GM19395 (cell line): ENCODE measurements around the gene SLC25A44.
A peak's percentile ranks its signal among the peaks of the same experiment; 100 is the strongest.
"Not testable (repeated sequence)": the region's sequence is repeated elsewhere in the genome, so short reads cannot be mapped to it uniquely, and the experiment has no call there.

Source experiments
- ATAC-seq: cut with Tn5 transposase; IDR thresholded peaks from one replicate; pipeline ENCODE4 v1.9.1; 2021; ENCODE audit warnings: mild to moderate bottlenecking, moderate library complexity; ENCODE audit not compliant: unreplicated experiment

SLC25A44 gene

GRCh38 chr1:156203331-156203730, 9.4 kb downstream of the SLC25A44 start:
- no peak for ATAC-seq

DNA sequence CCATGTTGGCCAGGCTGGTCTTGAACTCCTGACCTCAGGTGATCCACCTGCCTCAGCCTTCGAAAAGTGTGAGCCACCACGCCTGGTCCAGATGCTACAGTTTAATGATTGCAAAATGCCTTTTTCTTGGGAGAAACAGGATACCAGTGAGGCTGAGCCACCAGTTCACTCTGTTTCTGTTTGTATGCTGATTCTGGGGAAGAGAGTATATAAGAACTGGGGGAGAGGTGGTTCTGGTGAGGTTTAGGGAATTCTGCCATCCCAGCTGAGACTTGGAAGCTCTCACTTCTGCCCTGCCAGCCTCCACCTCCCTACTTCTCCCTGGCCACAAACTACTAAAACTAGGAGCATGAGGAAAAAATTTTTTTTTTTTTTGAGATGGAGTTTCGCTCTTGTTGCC, 10.8 kb downstream of the SLC25A44 start:
- no peak for ATAC-seq

DNA sequence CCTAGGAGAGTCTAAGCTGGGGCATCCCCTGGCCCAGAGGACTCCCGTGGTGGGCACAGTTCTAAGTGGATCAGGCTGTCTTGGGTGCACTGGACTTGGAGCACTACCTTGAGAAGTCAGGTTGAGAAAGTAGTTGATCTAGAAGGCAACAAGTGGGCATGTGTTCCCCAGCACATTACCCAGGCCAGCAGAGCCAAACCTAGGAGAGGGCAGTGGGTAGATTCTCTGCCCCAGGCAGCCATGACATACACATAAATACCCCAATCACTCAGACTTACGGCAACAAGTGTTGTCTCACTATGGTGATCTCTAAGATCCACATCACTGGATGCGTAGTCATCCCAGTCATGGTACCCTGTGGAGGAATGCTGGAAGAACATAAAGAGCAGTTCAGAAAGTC, 17.3 kb downstream of the SLC25A44 start:
- ATAC-seq, result no peak

GRCh38 chr1:156212130-156212529, 18.2 kb downstream of the SLC25A44 start:
- no peak for ATAC-seq

- peak; percentile 90 for ATAC-seq
Measured at GRCh38 chr1:156212833-156213643, 19.1 kb downstream of the SLC25A44 start, which contains the start of gene PMF1. Gene PMF1 (plus strand): TSS chr1:156213007. CDS start chr1:156213016, 9 bp downstream.

GRCh38 chr1:156213644-156213966, 19.7 kb downstream of the SLC25A44 start:
- ATAC-seq, result no peak

GRCh38 chr1:156214024-156214748, 20.3 kb downstream of the SLC25A44 start:
- no peak for ATAC-seq

DNA sequence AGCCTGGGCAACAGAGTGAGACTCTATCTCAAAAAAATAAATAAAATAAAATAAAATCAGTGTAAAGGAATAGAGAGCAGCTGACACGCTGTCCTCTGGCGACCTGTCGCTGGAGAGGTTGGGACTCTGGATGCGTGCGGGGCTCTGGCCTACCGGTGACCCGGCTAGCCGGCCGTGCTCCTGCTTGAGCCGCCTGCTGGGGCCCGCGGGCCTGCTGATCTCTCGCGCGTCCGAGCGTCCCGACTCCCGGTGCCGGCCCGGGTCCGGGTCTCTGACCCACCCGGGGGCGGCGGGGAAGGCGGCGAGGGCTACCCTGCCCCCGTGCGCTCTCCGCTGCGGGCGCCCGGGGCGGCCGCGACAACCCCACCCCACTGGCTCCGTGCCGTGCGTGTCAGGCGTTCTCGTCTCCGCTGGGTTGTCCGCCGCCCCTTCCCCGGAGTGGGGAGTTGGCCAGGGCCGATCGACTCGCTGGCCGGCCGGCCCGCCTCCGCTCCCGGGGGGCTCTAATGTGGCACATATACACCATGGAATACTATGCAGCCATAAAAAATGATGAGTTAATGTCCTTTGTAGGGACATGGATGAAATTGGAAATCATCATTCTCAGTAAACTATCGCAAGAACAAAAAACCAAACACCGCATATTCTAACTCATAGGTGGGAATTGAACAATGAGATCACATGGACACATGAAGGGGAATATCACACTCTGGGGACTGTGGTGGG, 22.6 kb downstream of the SLC25A44 start:
- not testable (repeated sequence) for ATAC-seq

DNA sequence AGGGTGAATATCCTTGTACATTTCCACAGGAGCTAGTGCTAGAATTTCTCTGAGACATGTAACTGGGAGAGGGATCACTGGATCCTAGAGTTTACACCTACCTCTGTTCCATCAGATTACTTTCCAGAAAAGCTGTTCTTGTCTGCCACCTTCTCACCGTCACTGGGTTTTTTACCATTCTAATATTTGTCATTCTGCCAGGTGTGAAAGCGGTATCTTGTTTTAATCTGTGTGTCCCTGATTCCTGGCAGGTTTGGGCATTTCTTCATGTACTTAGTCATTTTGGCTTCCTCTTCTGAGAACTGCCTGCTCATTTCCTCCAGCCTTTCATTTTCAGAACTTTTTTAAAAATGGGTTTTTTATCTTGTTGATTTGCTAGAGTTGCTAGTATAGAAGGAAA, 24.0 kb downstream of the SLC25A44 start:
- ATAC-seq, result no peak

DNA sequence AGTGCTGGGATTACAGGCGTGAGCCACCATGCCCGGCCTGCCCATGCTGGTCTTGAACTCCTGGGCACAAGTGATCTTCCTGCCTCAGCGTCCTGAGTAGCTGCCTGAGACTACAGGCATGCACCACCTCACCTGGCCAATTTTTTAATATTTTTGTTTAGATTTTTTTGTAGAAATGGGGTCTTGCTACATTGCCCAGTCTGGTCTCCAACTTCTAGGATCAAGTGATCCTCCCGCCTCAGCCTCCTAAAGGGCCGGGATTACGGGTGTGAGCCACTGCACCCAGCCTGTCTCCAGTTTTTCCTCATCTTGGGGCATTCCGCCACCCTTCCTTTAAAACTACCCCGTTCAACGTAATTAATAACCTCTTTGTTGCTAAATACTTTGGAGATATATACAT, 26.3 kb downstream of the SLC25A44 start:
- no peak for ATAC-seq

DNA sequence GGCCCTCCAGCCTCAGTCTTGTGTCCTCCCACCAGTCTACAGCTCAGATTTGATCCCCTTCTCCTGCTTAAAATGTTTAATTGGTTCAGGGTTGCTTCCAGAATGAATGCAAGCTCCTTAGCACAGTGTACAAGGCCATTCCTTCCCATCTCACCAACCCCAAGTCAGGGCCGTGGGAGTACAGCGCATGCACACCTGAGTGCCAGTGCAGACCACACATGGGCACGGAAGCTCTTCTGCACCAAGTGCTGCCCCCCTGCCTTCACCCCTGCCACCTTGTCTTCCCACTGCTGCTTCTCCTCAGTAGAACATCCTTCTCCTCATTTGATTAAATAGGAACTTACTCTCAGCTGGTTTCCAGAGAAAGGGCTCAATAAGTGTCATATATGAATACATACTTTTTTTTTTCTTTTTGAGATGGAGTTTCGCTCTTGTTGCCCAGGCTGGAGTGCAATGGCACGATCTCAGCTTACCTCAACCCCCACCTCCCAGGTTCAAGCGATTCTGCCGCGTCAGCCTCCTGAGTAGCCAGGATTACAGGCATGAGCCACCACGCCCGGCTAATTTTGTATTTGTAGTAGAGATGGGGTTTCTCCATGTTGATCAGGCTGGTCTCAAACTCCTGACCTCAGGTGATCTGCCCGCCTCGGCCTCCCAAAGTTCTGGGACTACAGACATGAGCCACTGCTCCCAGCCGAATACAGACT, 28.2 kb downstream of the SLC25A44 start:
- ATAC-seq, result no peak

GRCh38 chr1:156225677-156226014, 31.7 kb downstream of the SLC25A44 start:
- no peak for ATAC-seq

GRCh38 chr1:156226116-156226538, 32.2 kb downstream of the SLC25A44 start:
- peak; percentile 71 for ATAC-seq

DNA sequence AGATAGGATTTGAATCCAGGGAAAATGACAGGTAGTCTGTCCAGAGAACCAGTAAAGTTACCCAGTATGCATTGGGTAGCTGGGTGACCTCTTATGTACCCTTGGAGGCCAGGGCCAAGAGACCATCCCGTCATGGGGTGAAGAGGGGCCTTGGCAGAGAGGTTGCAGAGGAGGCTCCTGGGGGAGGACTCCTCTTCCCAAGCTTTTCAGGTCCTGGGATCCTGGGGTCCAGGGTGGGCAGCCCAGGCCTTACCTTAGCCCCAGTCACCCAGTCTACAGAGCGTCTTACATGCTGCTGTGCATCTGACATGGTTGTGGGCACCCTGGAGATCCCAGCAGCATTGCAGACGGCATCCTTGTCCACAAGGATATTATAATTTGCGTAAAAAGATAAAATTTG, 32.9 kb downstream of the SLC25A44 start:
- ATAC-seq, result peak; percentile 7

DNA sequence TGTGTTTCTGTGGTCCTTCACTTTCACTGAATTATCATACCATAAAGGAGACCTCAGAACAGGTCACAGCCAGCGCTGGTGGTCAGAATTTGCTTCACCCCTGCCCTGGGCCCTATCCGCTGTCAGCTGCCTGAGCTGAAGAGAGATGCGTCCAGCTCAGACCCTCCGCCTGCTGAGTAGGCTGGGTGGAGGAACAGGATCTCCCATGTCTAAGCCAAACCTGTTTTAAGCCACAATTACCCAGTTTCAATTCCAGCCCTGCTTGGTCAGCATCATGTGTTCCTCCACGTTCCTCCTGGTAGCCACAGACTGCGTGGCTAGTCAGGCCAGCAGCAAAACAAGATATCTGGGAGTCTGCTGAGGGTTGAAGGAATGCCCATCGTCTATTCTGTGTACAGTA, 34.6 kb downstream of the SLC25A44 start:
- ATAC-seq, result no peak

DNA sequence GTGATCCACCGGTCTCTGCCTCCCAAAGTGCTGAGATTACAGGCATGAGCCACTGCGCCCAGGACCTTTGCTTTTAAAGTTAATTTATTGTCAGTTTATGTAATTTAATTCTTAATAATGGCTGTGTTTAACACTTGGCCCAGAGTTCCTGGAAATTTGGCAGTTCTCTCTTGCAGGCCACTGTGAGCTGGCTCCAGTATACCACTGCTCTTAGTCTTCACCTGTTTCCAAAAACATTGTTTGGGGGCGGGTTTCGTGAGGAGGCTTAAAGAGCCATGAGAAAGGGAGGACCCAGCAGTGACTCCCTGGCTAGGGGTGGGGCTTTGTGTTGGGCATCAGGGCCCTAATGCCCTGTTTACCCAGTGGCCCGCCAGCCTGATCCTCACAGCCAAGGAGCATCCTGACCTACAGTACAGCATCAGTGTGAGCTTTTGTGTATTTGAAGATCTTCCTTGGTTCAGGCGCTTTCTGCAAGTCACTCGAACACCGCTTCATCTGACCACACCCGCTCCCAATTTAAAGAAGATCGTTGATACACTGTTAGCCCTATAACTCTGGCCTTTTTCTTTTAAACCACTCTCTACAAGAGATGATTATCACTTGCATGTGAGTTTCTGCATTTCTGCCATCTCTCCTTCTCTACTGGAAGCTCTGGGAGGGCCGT, 36.0 kb downstream of the SLC25A44 start:
- ATAC-seq, result no peak

DNA sequence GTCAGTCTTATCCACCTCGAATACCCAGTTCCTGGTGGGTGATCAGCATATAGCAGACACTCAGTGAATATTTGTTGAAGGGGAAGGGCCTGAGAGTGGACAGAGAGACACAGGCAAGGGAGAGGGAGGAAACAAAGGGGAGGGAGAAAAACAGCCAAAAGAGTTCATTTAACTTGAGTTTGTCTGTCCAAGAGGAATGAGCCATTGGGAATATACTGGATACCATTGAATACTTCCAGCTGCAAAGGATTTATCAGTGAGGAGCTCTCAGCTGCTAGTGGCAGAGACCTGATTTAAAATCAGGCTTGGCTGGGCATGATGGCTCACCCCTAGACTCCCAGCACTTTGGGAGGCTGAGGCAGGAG, 36.6 kb downstream of the SLC25A44 start:
- no peak for ATAC-seq

GRCh38 chr1:156232201-156232894, 38.4 kb downstream of the SLC25A44 start:
- ATAC-seq, result no peak

DNA sequence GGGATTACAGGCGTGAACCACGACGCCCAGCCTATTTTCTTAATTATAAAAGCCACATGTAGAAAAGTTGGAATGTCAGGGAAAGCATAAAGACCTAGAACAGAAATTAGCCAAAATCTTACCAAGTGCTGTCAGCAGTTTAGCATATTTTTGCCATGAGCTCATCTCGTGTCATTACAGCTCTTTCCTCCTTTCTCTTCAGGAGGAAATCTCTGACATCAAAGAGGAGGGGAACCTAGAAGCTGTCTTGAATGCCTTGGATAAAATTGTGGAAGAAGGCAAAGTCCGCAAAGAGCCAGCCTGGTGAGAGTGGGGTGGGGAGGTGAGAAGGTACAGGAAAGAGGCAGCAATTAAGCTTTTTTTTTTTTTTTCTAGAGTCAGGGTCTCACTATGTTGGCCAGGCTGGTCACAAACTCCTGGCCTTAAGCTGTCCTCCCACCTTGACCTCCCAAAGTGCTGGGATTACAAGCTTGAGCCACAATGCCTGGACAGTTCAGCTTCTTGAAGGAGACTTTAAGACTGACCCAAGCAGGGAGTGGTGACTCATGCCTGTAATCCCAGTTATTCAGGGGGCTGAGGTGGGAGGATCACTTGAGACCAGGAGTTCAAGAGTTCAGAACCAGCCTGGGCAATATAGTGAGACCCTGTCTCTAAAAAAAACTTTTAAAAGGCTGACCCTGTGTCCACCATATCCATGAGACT, 39.7 kb downstream of the SLC25A44 start:
- ATAC-seq, result no peak
